Fibroblast of lung (primary cell): ENCODE results near the gene PRSS1. TPM values are rescaled to one million over a fixed set of nuclear protein-coding genes. Genes with fewer than 3 reads are reported as not detected.

Source experiments
- DNase-seq, 2 donors: peaks; one replicate each; pipeline versions ENCODE4 v3.0.0 to v3.0.0-alpha.2; 2010; ENCODE audit warnings: low read depth in 2 of 2
- H2AFZ ChIP-seq: 2 replicates; pipeline ENCODE4 v1.5.1; 2012; ENCODE audit warnings: low read length, control low read depth, inconsistent platforms
- H3K27ac ChIP-seq: 2 replicates; pipeline ENCODE4 v1.5.1; 2011; ENCODE audit warnings: low read length, control low read depth; ENCODE audit not compliant: insufficient read depth
- H3K27me3 ChIP-seq: 2 replicates; pipeline ENCODE4 v1.5.1; 2011; ENCODE audit warnings: mild to moderate bottlenecking, low read length; ENCODE audit not compliant: control insufficient read depth, insufficient read depth
- H3K36me3 ChIP-seq: 2 replicates; pipeline ENCODE4 v1.5.1; 2011; ENCODE audit warnings: low read length; ENCODE audit not compliant: control insufficient read depth, insufficient read depth
- H3K4me1 ChIP-seq: 2 replicates; pipeline ENCODE4 v1.5.1; 2011; ENCODE audit warnings: low read length; ENCODE audit not compliant: control insufficient read depth, insufficient read depth; ENCODE audit errors: extremely low read depth
- H3K4me2 ChIP-seq: 2 replicates; pipeline ENCODE4 v1.5.1; 2011; ENCODE audit warnings: low read length, control low read depth; ENCODE audit not compliant: insufficient read depth; ENCODE audit errors: extremely low read depth
- H3K4me3 ChIP-seq, 4 experiments: fragments of 200-600 bp in 1 of 4; sonication (generic) in 1 of 4; replicated peaks in 1 of 4; 2 replicates each; pipeline ENCODE4 v1.5.1; 2011 to 2016; ENCODE audit warnings: low read length in 4 of 4, low read depth in 3 of 4, mild to moderate bottlenecking in 3 of 4, control low read depth in 2 of 4, inconsistent platforms in 1 of 4, mixed read lengths in 1 of 4; ENCODE audit not compliant: insufficient read depth in 1 of 4; ENCODE audit errors: control extremely low read depth in 1 of 4
- H3K79me2 ChIP-seq: 2 replicates; pipeline ENCODE4 v1.5.1; 2012; ENCODE audit warnings: mild to moderate bottlenecking, low read length, inconsistent platforms; ENCODE audit not compliant: control insufficient read depth, insufficient read depth
- H3K9ac ChIP-seq: 2 replicates; pipeline ENCODE4 v1.5.1; 2011; ENCODE audit warnings: mild to moderate bottlenecking, low read length, control low read depth; ENCODE audit not compliant: insufficient read depth
- H3K9me3 ChIP-seq: 2 replicates; pipeline ENCODE4 v1.5.1; 2012; ENCODE audit warnings: low read depth, low read length; ENCODE audit not compliant: control insufficient read depth, insufficient read depth
- H4K20me1 ChIP-seq: 2 replicates; pipeline ENCODE4 v1.5.1; 2011; ENCODE audit warnings: low read length; ENCODE audit not compliant: control insufficient read depth, insufficient read depth; ENCODE audit errors: extremely low read depth
- CTCF ChIP-seq, 2 donors: IDR thresholded peaks in 1 of 2; conservative IDR thresholded peaks in 1 of 2; 1 replicate in 1 of 2; 2 replicates in 1 of 2; pipeline ENCODE4 v1.5.1; 2011 to 2012; ENCODE audit warnings: low read length in 2 of 2, control low read depth in 1 of 2, inconsistent platforms in 1 of 2, low read depth in 1 of 2, mild to moderate bottlenecking in 1 of 2
- EZH2 ChIP-seq: IDR thresholded peaks from 2 replicates; pipeline ENCODE4 v1.5.1; 2012; ENCODE audit warnings: low read length, control low read depth, mild to moderate bottlenecking; ENCODE audit errors: missing control alignments
- polyA plus RNA-seq, 2 donors: library from polyadenylated mRNA; depleted of rRNA in 1 of 2; stranded (reverse) in 1 of 2; unstranded in 1 of 2; fragments of >200 nt; gene quantifications; 2 replicates each; pipeline ENCODE4 v1.2.1, GENCODE V29; 2011 to 2012; ENCODE audit warnings: missing spikeins in 1 of 2
- total RNA-seq: library from RNA; depleted of rRNA; stranded (reverse); fragments of >200 nt; gene quantifications from 2 replicates; pipeline ENCODE4 v1.2.1, GENCODE V29; 2014

The PRSS1 gene
- total and polyA plus RNA-seq, 2 donors (not counting 1 experiment from before 2014, with no cell fraction given): not detected

DNA sequence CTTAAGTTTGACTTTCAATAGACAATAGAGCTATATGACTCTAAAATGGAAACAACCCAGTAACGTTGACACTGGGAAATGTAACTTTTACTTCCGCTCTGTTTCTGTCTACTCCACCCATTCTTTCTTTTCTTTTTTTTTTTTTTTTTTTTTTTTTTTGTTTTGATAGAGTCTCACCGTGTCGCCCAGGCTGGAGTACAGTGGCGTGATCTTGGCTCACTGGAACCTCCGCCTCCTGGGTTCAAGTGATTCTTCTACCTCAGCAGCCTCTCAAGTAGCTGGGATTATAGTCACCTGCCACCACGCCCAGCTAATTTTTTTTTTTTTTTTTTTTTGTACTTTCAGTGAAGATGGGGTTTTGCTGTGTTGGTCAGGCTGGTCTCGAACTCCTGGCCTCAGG, 35.4 kb downstream of the PRSS1 start:
- no peak overlapping the region for H2AFZ ChIP-seq
- H3K9ac ChIP-seq: no peak overlapping the region
- peaks cover 8% of the 10 kb centered on the region for H3K27me3 ChIP-seq
- DNase-seq: no peak
- H3K4me1 ChIP-seq: no peaks in the 10 kb centered on the region
- H3K79me2 ChIP-seq: no peaks in the 10 kb centered on the region
- no peak overlapping the region for H3K4me2 ChIP-seq
- H3K9me3 ChIP-seq: no peaks in the 10 kb centered on the region
- TF ChIP-seq CTCF (conservative IDR thresholded peaks at IDR 0.05 in 1 of 2, IDR thresholded peaks at IDR 0.05 in 1 of 2; ENCODE audit: low read depth in 1 of 2, low read length in 2 of 2) (no peak), EZH2 (no peak)
- no peak overlapping the region for H3K4me3 ChIP-seq
- H4K20me1 ChIP-seq: no peaks in the 10 kb centered on the region
- no peaks in the 10 kb centered on the region for H3K36me3 ChIP-seq
- no peak overlapping the region for H3K27ac ChIP-seq

GRCh38 chr7:142785841-142786250, 36.6 kb downstream of the PRSS1 start:
- no peak overlapping the region for H3K9ac ChIP-seq
- H3K27me3 ChIP-seq: peaks cover 8% of the 10 kb centered on the region
- no peak for DNase-seq
- H3K4me1 ChIP-seq: no peaks in the 10 kb centered on the region
- TF ChIP-seq CTCF (conservative IDR thresholded peaks at IDR 0.05 in 1 of 2, IDR thresholded peaks at IDR 0.05 in 1 of 2; ENCODE audit: low read depth in 1 of 2, low read length in 2 of 2): no peak
- no peak for TF ChIP-seq EZH2
- H3K9me3 ChIP-seq: no peaks in the 10 kb centered on the region
- H3K36me3 ChIP-seq: no peaks in the 10 kb centered on the region
- H2AFZ ChIP-seq: no peak overlapping the region
- H3K4me2 ChIP-seq: no peak overlapping the region
- no peak overlapping the region for H3K4me3 ChIP-seq
- no peaks in the 10 kb centered on the region for H4K20me1 ChIP-seq
- no peak overlapping the region for H3K27ac ChIP-seq
- H3K79me2 ChIP-seq: no peaks in the 10 kb centered on the region

DNA sequence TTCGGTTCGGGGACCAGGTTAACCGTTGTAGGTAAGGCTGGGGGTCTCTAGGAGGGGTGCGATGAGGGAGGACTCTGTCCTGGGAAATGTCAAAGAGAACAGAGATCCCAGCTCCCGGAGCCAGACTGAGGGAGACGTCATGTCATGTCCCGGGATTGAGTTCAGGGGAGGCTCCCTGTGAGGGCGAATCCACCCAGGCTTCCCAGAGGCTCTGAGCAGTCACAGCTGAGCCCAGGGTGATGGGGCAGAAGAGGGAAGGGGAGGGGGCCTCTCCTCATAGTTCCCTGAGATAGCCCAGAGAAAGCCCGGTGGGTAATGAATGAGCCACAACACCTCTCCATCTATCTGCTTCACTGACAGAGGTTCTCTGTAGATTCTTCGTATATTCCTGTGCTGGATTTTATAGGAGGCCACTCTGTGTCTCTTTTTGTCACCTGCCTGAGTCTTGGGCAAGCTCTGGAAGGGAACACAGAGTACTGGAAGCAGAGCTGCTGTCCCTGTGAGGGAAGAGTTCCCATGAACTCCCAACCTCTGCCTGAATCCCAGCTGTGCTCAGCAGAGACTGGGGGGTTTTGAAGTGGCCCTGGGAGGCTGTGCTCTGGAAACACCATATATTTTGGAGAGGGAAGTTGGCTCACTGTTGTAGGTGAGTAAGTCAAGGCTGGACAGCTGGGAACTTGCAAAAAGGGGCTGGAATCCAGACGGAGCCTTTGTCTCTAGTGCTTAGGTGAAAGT, 37.9 kb downstream of the PRSS1 start:
- Histone ChIP-seq H3K36me3 (no peaks in the 10 kb centered on the region), H3K4me2 (no peak overlapping the region), H3K4me3 (no peak overlapping the region), H4K20me1 (no peaks in the 10 kb centered on the region), H2AFZ (no peak overlapping the region), H3K9ac (no peak overlapping the region), H3K9me3 (no peaks in the 10 kb centered on the region), H3K27ac (no peak overlapping the region), H3K79me2 (no peaks in the 10 kb centered on the region), H3K27me3 (peaks cover 8% of the 10 kb centered on the region), H3K4me1 (no peaks in the 10 kb centered on the region)
- no peak for TF ChIP-seq EZH2
- no peak for TF ChIP-seq CTCF (conservative IDR thresholded peaks at IDR 0.05 in 1 of 2, IDR thresholded peaks at IDR 0.05 in 1 of 2; ENCODE audit: low read depth in 1 of 2, low read length in 2 of 2)
- no peak for DNase-seq
